ENCODE data around the gene TRIM24. TPM values are rescaled to one million over a fixed set of nuclear protein-coding genes. Genes with fewer than 3 reads are reported as not detected.

Gene TRIM24
- total and polyA plus RNA-seq, 8 donors, result 22.4 to 81.2 (median 69.9) TPM

GRCh38 chr7:138556771-138557484 is 96.9 kb downstream of the TRIM24 start:
- intact Hi-C loops (cut with DNase I), result no loop called here

GRCh38 chr7:138559448-138559847 is 99.4 kb downstream of the TRIM24 start:
- Histone ChIP-seq H3K4me1 (no peaks in the 10 kb centered on the region), H3K36me3 (peaks cover 0 to 100% of the 10 kb centered on the region in 2 donors), H3K9me3 (peaks cover 17 to 85% of the 10 kb centered on the region in 2 donors), H3K27ac (no peak overlapping the region), H3K27me3 (no peaks in the 10 kb centered on the region), H3K4me3 (no peak overlapping the region)
- TF ChIP-seq CTCF (IDR thresholded peaks at IDR 0.05), result no peak
- DNase-seq (no peak), ATAC-seq (no peak)
- intact Hi-C loops (cut with DNase I), result no loop called here

More at GRCh38 chr7:138556771-138557484, 96.9 kb downstream of the TRIM24 start:
- Histone ChIP-seq H3K27me3 (no peaks in the 10 kb centered on the region), H3K9me3 (peaks cover 17 to 66% of the 10 kb centered on the region in 2 donors), H3K36me3 (peaks cover 0 to 100% of the 10 kb centered on the region in 2 donors), H3K4me3 (no peak overlapping the region), H3K4me1 (no peaks in the 10 kb centered on the region), H3K27ac (no peak overlapping the region)
- ATAC-seq (no peak), DNase-seq (no peak)
- no peak for TF ChIP-seq CTCF (IDR thresholded peaks at IDR 0.05)

GRCh38 chr7:138563808-138564207 is 103.7 kb downstream of the TRIM24 start:
- Histone ChIP-seq H3K27me3 (no peaks in the 10 kb centered on the region), H3K36me3 (peaks cover 0 to 100% of the 10 kb centered on the region in 2 donors), H3K4me3 (peak overlapping the region in 1 of 2 donors; percentile 4), H3K9me3 (peaks cover 8 to 73% of the 10 kb centered on the region in 2 donors), H3K27ac (peak overlapping the region; percentile 27 to 74), H3K4me1 (no peaks in the 10 kb centered on the region)
- intact Hi-C loops (cut with DNase I), result no loop called here
- no peak for TF ChIP-seq CTCF (IDR thresholded peaks at IDR 0.05)
- ATAC-seq, result peak; percentile 51
- DNase-seq, result no peak

- TF ChIP-seq CTCF (IDR thresholded peaks at IDR 0.05), result no peak
- H3K4me3 ChIP-seq, result peak overlapping the region in 1 of 2 donors; percentile 4
- H3K27me3 ChIP-seq, result no peaks in the 10 kb centered on the region
- H3K27ac ChIP-seq, result peak overlapping the region; percentile 27 to 74
- DNase-seq (peak in 1 of 4 donors; percentile 33), ATAC-seq (peak; percentile 74)
- H3K9me3 ChIP-seq, result peaks cover 8 to 68% of the 10 kb centered on the region in 2 donors
- H3K36me3 ChIP-seq, result peaks cover 0 to 100% of the 10 kb centered on the region in 2 donors
- H3K4me1 ChIP-seq, result no peaks in the 10 kb centered on the region
- intact Hi-C loops (cut with DNase I), result no loop called here
These were observed 104.3 kb downstream of the TRIM24 start for GRCh38 chr7:138564365-138564764.

GRCh38 chr7:138565071-138565450 is 105.0 kb downstream of the TRIM24 start:
- intact Hi-C loops (cut with DNase I), result no loop called here
- ATAC-seq (peak; percentile 49), DNase-seq (peak in 2 of 4 donors; percentile 22 to 50)
- Histone ChIP-seq H3K9me3 (peaks cover 8 to 61% of the 10 kb centered on the region in 2 donors), H3K4me3 (no peak overlapping the region), H3K27ac (peak overlapping the region in 1 of 2 donors; percentile 74), H3K4me1 (no peaks in the 10 kb centered on the region), H3K27me3 (no peaks in the 10 kb centered on the region), H3K36me3 (peaks cover 0 to 100% of the 10 kb centered on the region in 2 donors)
- no peak for TF ChIP-seq CTCF (IDR thresholded peaks at IDR 0.05)

Data from left lung (tissue), 10 donors.